ENCODE measurements around the gene DHX16. TPM values are rescaled to one million over a fixed set of nuclear protein-coding genes. Genes with fewer than 3 reads are reported as not detected.
A peak's percentile ranks its signal among the peaks of the same experiment; 100 is the strongest.

The DHX16 gene
- total and polyA plus RNA-seq, 9 of the 15 experiments (the other 6 are each of a cell fraction or from before 2014, with no cell fraction given): 14.6 to 66.1 (median 47.5) TPM

- 0 out of 2 replicates have a peak, but pooled peaks have one; percentile 11 for TF ChIP-seq CREB5 (CRISPR knock-in tag; IDR thresholded peaks at IDR 0.05)
- TF ChIP-seq TSC22D4 (tag; IDR thresholded peaks at IDR 0.05): no peak
- TF ChIP-seq EWSR1 (IDR thresholded peaks at IDR 0.05; ENCODE audit: borderline replicate concordance, low read depth, partially characterized antibody): peak; percentile 10
- no peak for TF ChIP-seq CBX5 (IDR thresholded peaks at IDR 0.05; ENCODE audit: borderline replicate concordance, low read depth)
- TF ChIP-seq HNRNPL (IDR thresholded peaks at IDR 0.05; ENCODE audit: low read depth, low read length): no peak
- peak; percentile 98 for TF ChIP-seq RBM39 (optimal IDR thresholded peaks at IDR 0.05; ENCODE audit: low read depth, low read length)
- no peak for TF ChIP-seq CTCFL (IDR thresholded peaks at IDR 0.05; ENCODE audit: borderline replicate concordance, insufficient read depth, low read depth, low read length, poor library complexity, severe bottlenecking)
- 0 out of 2 replicates have a peak, but pooled peaks have one; percentile 35 for TF ChIP-seq TEAD4 (IDR thresholded peaks at IDR 0.05; ENCODE audit: low read length)
- TF ChIP-seq TEAD4 (CRISPR knock-in tag; IDR thresholded peaks at IDR 0.05; ENCODE audit: borderline replicate concordance): no peak
- no peak for TF ChIP-seq ZNF134 (CRISPR knock-in tag; conservative IDR thresholded peaks at IDR 0.05)
- TF ChIP-seq BACH1 (tag; IDR thresholded peaks at IDR 0.05): peak; percentile 37; the same call in 1 of the 2 replicates
- TF ChIP-seq POLR2A (conservative IDR thresholded peaks at IDR 0.05): peak; percentile 92
- TF ChIP-seq SLC30A9 (CRISPR knock-in tag; IDR thresholded peaks at IDR 0.05): no peak
- TF ChIP-seq RREB1 (CRISPR knock-in tag; IDR thresholded peaks at IDR 0.05): no peak
- peak; percentile 94 for TF ChIP-seq MAFK (IDR thresholded peaks at IDR 0.05; ENCODE audit: low read length)
- no peak for TF ChIP-seq ZNF3 (CRISPR knock-in tag; IDR thresholded peaks at IDR 0.05)
- peak; percentile 63 for TF ChIP-seq CTBP1 (IDR thresholded peaks at IDR 0.05; ENCODE audit: borderline replicate concordance)
- peak; percentile 74; the same call in 1 of the 2 replicates for TF ChIP-seq PHB (CRISPR knock-in tag; IDR thresholded peaks at IDR 0.05)
- peak; percentile 77; the same call in 1 of the 2 replicates for TF ChIP-seq ZBTB17 (CRISPR knock-in tag; IDR thresholded peaks at IDR 0.05)
These were observed 56.6 kb downstream of the DHX16 start (continued) for GRCh38 chr6:30615958-30616810.

All from K562 (cell line).